GM12801 (cell line): ENCODE results near the gene TBC1D2B.

Experiments used
- TF ChIP-seq, protein P1 (sequence below): IDR thresholded peaks from one replicate; pipeline ENCODE4 v1.5.1; 2011; ENCODE audit warnings: control low read depth; ENCODE audit not compliant: insufficient read length; ENCODE audit errors: extremely low read depth

Gene TBC1D2B

DNA sequence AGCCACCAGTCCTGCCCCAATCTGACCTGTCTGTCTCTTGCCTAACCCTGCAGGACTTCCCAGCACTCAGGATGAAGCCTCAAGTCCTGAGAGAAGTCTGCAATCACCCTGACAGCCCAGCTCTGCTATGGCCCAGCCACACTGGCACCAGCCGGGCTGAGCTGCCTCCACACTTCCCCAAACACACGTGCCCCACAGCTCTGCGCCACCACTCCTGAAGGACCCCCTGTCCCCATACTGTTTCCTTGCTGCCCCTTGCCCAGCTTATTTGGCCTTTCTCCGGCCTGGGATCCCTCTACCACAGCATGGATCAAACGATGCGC is 76.6 kb downstream of the TBC1D2B start:
- TF ChIP-seq, protein P1, sequence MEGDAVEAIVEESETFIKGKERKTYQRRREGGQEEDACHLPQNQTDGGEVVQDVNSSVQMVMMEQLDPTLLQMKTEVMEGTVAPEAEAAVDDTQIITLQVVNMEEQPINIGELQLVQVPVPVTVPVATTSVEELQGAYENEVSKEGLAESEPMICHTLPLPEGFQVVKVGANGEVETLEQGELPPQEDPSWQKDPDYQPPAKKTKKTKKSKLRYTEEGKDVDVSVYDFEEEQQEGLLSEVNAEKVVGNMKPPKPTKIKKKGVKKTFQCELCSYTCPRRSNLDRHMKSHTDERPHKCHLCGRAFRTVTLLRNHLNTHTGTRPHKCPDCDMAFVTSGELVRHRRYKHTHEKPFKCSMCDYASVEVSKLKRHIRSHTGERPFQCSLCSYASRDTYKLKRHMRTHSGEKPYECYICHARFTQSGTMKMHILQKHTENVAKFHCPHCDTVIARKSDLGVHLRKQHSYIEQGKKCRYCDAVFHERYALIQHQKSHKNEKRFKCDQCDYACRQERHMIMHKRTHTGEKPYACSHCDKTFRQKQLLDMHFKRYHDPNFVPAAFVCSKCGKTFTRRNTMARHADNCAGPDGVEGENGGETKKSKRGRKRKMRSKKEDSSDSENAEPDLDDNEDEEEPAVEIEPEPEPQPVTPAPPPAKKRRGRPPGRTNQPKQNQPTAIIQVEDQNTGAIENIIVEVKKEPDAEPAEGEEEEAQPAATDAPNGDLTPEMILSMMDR: no peak

DNA sequence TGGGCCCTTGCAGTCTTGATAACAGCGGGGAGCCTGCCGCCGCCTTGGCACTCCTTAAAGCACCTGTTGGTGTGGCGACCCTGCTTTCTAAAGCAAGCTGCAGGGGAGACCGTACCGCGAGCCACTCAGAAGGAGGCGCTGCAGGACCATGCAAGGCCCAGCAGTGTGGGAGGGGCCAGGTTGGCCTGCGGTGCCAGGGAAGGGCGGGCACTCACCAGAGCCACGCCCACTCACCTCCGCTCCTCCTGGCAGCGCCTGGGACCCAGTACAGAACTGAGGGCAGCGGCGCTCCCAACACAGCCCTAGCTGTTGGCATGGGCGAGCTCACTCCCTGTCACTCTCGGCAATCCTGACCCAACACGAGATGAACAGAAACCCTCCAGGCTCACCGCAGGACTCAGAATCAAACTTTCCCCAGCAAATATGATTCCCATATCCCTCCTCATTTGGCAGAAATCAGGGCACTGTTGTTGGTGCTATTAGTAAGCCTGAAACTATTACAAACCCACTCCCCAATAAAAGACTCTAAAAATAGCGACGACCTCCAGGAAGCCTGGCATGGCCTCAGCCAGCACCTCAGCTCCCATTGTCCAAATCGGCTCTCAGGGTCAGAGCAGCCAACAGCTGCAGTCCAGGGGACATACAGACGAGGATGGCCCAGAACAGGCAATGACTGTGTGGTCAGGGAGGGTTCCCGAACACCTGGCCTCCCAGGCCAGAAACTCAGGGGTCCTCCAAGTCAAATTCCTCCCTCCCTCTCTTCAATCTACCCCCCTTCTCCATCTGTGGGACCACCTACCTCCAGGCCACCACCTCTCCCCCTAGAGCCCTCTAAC is 77.2 kb downstream of the TBC1D2B start:
- TF ChIP-seq, protein P1: no peak

DNA sequence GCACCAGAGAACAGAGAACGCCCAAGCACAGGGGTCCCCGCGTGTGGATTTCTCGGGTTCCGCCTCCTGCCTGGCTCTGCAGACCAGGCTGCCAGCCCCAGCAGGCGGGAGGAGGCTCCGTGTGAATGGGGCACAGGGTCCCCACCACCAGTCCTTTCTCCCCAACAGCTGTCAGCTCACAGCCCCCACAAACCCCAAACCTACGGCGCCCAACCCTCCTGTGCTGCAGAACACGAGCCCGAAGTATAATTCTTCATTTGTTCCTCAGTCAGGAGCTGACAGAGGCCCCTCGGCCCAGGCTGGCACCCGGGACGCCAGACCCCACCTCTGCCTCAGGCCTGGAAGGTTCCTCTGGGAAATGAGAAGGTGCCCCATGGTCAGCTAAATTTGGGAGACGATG is 78.0 kb downstream of the TBC1D2B start:
- TF ChIP-seq, protein P1: no peak

- TF ChIP-seq, protein P1: no peak
These were observed 78.9 kb downstream of the TBC1D2B start for GRCh38 chr15:77998592-77998991.

DNA sequence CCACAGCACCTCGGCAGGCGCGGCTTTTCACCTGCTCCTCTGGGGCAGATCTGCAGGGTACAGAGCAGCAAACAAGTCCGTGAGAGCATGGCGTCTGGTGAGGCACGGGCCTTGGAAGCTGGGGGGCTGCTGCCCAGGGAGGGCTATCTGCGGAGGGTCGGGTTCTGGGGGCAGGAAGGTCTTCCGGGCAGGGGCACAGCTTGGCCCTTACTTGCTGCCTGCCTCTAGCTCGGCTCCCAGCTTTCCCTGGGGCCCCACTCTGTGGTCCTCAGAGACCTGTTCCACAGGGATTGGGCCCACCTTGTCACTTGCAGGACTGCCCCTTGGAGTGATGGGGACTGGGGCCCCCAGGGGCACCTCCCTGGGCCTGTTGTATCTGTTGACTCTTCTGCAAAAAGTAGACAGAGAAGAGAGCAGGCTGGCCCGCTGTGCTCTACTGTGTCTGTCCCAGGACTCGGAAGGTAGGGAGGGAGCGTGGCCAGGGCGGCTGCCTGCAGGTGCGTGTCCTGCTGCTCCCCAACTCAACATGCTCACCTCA is 84.1 kb downstream of the TBC1D2B start:
- TF ChIP-seq, protein P1: no peak

DNA sequence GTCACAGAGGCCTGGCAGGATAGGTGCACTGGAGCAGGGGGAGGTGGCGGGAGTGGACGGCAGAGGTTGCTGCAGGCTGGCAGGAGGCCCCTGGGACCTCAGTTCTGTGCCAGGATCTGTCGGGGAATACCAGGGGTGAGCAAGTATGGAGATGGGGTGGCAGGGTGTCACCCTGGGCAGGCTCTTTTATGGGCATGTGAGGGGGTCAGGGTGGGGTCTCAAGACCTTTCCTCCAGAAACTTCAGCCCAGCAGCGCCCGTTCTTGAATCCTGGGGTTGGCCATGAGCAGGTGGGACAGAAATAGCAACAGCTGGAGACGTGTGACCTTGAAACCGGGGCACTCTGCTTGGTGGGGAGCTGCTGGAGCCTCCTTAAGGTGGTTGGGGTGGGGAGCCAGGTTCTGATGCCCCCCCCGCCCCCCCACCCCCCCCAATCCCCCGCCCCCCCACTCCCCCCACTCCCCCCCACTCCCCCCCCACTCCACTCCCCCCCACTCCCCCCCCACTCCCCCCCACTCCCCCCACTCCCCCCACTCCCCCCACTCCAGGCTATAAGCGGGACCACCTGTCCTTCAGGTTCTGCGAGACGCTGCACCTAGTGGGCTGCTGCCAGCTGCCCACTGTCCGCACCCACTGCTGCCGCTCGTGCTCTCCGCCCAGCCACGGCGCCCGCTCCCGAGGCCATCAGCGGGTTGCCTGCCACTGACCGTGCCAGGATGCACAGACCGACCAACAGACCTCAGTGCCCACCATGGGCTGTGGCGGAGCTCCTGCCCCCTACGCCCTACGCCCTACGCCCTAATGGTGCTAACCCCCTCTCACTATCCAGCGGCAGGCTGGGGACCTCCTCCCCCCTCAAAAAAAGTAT is 84.9 kb downstream of the TBC1D2B start:
- TF ChIP-seq, protein P1: no peak

GRCh38 chr15:77991029-77991406 is 86.5 kb downstream of the TBC1D2B start:
- TF ChIP-seq, protein P1: no peak
